Measurements from ENCODE around the gene GTPBP3. TPM values are rescaled to one million over a fixed set of nuclear protein-coding genes. Genes with fewer than 3 reads are reported as not detected.
A peak's percentile ranks its signal among the peaks of the same experiment; 100 is the strongest.

The GTPBP3 gene
- total and polyA plus RNA-seq, 9 of the 15 experiments (the other 6 are each of a cell fraction or from before 2014, with no cell fraction given) = 4.9 to 124 (median 22.6) TPM

DNA sequence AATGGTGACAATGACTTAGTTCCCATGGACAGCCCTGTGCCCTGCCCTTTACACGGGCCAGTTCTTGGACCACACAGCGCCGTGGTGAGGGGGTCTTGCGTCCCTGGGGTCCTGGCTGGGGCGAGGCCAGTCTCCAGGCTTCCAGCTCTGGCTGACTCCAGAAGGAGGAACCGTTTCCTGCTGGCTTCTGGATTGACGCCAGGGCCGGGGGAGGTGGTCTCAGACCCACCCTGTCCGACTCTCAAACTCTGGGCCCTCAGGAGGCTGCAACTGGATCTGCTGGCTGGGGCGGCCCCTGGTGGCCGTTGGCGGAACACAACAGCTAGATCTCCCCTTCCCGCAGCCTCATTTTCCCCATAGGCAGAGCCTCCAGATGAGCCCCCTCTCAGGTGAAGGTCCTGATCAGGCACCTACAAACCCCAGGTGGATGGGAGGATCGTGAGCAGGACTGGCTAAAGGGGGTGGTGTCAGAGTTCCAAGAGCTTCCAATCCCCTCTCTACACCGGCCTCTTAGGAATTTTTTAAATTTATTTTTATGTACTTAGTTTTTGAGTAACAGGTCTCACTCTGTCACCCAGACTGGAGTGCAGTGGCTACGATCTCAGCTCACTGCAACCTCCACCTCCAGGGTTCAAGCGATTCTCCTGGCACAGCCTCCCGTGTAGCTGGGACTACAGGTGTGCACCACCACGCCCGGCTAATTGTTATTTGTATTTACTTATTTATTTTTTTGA is 48.7 kb downstream of the GTPBP3 start (continued):
- TF ChIP-seq, protein P1, sequence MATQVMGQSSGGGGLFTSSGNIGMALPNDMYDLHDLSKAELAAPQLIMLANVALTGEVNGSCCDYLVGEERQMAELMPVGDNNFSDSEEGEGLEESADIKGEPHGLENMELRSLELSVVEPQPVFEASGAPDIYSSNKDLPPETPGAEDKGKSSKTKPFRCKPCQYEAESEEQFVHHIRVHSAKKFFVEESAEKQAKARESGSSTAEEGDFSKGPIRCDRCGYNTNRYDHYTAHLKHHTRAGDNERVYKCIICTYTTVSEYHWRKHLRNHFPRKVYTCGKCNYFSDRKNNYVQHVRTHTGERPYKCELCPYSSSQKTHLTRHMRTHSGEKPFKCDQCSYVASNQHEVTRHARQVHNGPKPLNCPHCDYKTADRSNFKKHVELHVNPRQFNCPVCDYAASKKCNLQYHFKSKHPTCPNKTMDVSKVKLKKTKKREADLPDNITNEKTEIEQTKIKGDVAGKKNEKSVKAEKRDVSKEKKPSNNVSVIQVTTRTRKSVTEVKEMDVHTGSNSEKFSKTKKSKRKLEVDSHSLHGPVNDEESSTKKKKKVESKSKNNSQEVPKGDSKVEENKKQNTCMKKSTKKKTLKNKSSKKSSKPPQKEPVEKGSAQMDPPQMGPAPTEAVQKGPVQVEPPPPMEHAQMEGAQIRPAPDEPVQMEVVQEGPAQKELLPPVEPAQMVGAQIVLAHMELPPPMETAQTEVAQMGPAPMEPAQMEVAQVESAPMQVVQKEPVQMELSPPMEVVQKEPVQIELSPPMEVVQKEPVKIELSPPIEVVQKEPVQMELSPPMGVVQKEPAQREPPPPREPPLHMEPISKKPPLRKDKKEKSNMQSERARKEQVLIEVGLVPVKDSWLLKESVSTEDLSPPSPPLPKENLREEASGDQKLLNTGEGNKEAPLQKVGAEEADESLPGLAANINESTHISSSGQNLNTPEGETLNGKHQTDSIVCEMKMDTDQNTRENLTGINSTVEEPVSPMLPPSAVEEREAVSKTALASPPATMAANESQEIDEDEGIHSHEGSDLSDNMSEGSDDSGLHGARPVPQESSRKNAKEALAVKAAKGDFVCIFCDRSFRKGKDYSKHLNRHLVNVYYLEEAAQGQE (IDR thresholded peaks at IDR 0.05; ENCODE audit: borderline replicate concordance) = peak; percentile 82
- TF ChIP-seq, protein P1 (CRISPR knock-in tag; IDR thresholded peaks at IDR 0.05; ENCODE audit: low read depth) = no peak
- 0 out of 2 replicates have a peak, but pooled peaks have one; percentile 35 for TF ChIP-seq ZNF121 (CRISPR knock-in tag; conservative IDR thresholded peaks at IDR 0.05)
- TF ChIP-seq, protein P2, sequence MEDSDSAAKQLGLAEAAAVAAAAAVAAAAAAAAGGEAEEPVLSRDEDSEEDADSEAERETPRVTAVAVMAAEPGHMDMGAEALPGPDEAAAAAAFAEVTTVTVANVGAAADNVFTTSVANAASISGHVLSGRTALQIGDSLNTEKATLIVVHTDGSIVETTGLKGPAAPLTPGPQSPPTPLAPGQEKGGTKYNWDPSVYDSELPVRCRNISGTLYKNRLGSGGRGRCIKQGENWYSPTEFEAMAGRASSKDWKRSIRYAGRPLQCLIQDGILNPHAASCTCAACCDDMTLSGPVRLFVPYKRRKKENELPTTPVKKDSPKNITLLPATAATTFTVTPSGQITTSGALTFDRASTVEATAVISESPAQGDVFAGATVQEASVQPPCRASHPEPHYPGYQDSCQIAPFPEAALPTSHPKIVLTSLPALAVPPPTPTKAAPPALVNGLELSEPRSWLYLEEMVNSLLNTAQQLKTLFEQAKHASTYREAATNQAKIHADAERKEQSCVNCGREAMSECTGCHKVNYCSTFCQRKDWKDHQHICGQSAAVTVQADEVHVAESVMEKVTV (CRISPR knock-in tag; IDR thresholded peaks at IDR 0.05) = peak; percentile 41; the same call in 1 of the 2 replicates
- 0 out of 2 replicates have a peak, but pooled peaks have one; percentile 19 for TF ChIP-seq ZNF316 (IDR thresholded peaks at IDR 0.05)
- peak; percentile 52; the same call in 1 of the 2 replicates for TF ChIP-seq NFIC (IDR thresholded peaks at IDR 0.05)
- 0 out of 4 replicates have a peak, but pooled peaks of 1 of the 2 experiments have one; percentile 47 for TF ChIP-seq FOXA3 (CRISPR knock-in tag; conservative IDR thresholded peaks at IDR 0.05 in 1 of 2, IDR thresholded peaks at IDR 0.05 in 1 of 2)
- no peak for TF ChIP-seq NR1H2 (CRISPR knock-in tag; IDR thresholded peaks at IDR 0.05)
- TF ChIP-seq MCM3 (IDR thresholded peaks at IDR 0.05) = no peak
- TF ChIP-seq, protein P3, sequence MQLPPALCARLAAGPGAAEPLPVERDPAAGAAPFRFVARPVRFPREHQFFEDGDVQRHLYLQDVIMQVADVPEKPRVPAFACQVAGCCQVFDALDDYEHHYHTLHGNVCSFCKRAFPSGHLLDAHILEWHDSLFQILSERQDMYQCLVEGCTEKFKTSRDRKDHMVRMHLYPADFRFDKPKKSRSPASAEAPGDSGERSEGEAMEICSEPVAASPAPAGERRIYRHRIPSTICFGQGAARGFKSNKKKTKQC (CRISPR knock-in tag; IDR thresholded peaks at IDR 0.05) = peak; percentile 33; the same call in 1 of the 2 replicates
- peak; percentile 71 to 85 for TF ChIP-seq RAD21 (CRISPR knock-in tag; conservative IDR thresholded peaks at IDR 0.05 in 1 of 2, IDR thresholded peaks at IDR 0.05 in 1 of 2)
- TF ChIP-seq COPS2 (conservative IDR thresholded peaks at IDR 0.05) = no peak
- no peak for TF ChIP-seq ZNF24 (IDR thresholded peaks at IDR 0.05)
- 0 out of 2 replicates have a peak, but pooled peaks have one; percentile 12 for TF ChIP-seq KLF16 (IDR thresholded peaks at IDR 0.05)
- peak; percentile 64; the same call in 1 of the 2 replicates for TF ChIP-seq CC2D1A (IDR thresholded peaks at IDR 0.05)
- TF ChIP-seq, protein P4, sequence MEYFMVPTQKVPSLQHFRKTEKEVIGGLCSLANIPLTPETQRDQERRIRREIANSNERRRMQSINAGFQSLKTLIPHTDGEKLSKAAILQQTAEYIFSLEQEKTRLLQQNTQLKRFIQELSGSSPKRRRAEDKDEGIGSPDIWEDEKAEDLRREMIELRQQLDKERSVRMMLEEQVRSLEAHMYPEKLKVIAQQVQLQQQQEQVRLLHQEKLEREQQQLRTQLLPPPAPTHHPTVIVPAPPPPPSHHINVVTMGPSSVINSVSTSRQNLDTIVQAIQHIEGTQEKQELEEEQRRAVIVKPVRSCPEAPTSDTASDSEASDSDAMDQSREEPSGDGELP (CRISPR knock-in tag; IDR thresholded peaks at IDR 0.05; ENCODE audit: borderline replicate concordance) = peak; percentile 24; the same call in 1 of the 2 replicates
- TF ChIP-seq ZBTB7A (IDR thresholded peaks at IDR 0.05; ENCODE audit: borderline replicate concordance, control insufficient read depth, low read depth, low read length) = peak; percentile 99
